IPS DF 6.9 (cell line): ENCODE measurements around the gene POMGNT2.

ENCODE experiments used
- DNase-seq: peaks from one replicate; pipeline ENCODE4 v3.0.0-alpha.2; 2013; ENCODE audit warnings: low read depth, low spot score
- H3K27ac ChIP-seq: one replicate; pipeline ENCODE4 v1.5.1; 2013; ENCODE audit warnings: low read length, control low read depth
- H3K27me3 ChIP-seq: 2 replicates; pipeline ENCODE4 v1.6.1; 2013; ENCODE audit warnings: mild to moderate bottlenecking, low read length; ENCODE audit not compliant: control insufficient read depth, insufficient read depth
- H3K36me3 ChIP-seq: 2 replicates; pipeline ENCODE4 v1.6.1; 2013; ENCODE audit warnings: low read length; ENCODE audit not compliant: control insufficient read depth, insufficient read depth
- H3K4me1 ChIP-seq: 2 replicates; pipeline ENCODE4 v1.6.1; 2013; ENCODE audit warnings: low read length; ENCODE audit not compliant: control insufficient read depth, insufficient read depth
- H3K4me3 ChIP-seq: 2 replicates; pipeline ENCODE4 v1.5.1; 2013; ENCODE audit warnings: mild to moderate bottlenecking, low read length
- H3K9me3 ChIP-seq: 2 replicates; pipeline ENCODE4 v1.6.1; 2013; ENCODE audit warnings: low read length, inconsistent platforms; ENCODE audit not compliant: control insufficient read depth, insufficient read depth
- WGBS: extraction: QIAGEN DNeasy Blood & Tissue Kit; methylation state at CpG from one replicate; pipeline ENCODE4 v1.1.7; 2013; ENCODE audit warnings: mixed read lengths, missing lambda C conversion rate; ENCODE audit not compliant: insufficient read length, insufficient coverage; 5-methylcytosine and 5-hydroxymethylcytosine counted together

POMGNT2 gene

GRCh38 chr3:43031889-43032545 is 73.9 kb downstream of the POMGNT2 start:
- Histone ChIP-seq H3K4me3 (no peak overlapping the region), H3K36me3 (peaks cover 2% of the 10 kb centered on the region), H3K27ac (no peak overlapping the region), H3K4me1 (no peaks in the 10 kb centered on the region), H3K9me3 (no peaks in the 10 kb centered on the region), H3K27me3 (no peaks in the 10 kb centered on the region)
- DNase-seq = no peak
- no CpG with 5 or more reads among the region's 16 CpGs for WGBS

- Histone ChIP-seq H3K4me1 (no peaks in the 10 kb centered on the region), H3K4me3 (no peak overlapping the region), H3K27ac (no peak overlapping the region), H3K9me3 (no peaks in the 10 kb centered on the region), H3K36me3 (peaks cover 2% of the 10 kb centered on the region), H3K27me3 (no peaks in the 10 kb centered on the region)
- DNase-seq = no peak
- WGBS = no CpG with 5 or more reads among the region's 4 CpGs
Observed at GRCh38 chr3:43031485-43031884, 74.4 kb downstream of the POMGNT2 start.

- DNase-seq = no peak
- no CpG with 5 or more reads among the region's 15 CpGs for WGBS
- Histone ChIP-seq H3K27ac (no peak overlapping the region), H3K4me3 (no peak overlapping the region), H3K27me3 (no peaks in the 10 kb centered on the region), H3K9me3 (no peaks in the 10 kb centered on the region), H3K36me3 (peaks cover 2% of the 10 kb centered on the region), H3K4me1 (peaks cover 2% of the 10 kb centered on the region)
Observed at GRCh38 chr3:43030162-43030935, 75.5 kb downstream of the POMGNT2 start.
